Measurements from ENCODE around the gene NR2F6.

GRCh38 chr19:17255150-17255621 lies 9.5 kb upstream of the NR2F6 start:
- TF ChIP-seq ZNF565 (CRISPR knock-in tag; conservative IDR thresholded peaks at IDR 0.05; ENCODE audit: low read depth) (no peak), ZNF70 (CRISPR knock-in tag; IDR thresholded peaks at IDR 0.05) (no peak), ZFP30 (CRISPR knock-in tag; IDR thresholded peaks at IDR 0.05) (no peak), TSHZ2 (CRISPR knock-in tag; IDR thresholded peaks at IDR 0.05) (no peak), TOX (CRISPR knock-in tag; IDR thresholded peaks at IDR 0.05; ENCODE audit: borderline replicate concordance) (no peak), BACH2 (CRISPR knock-in tag; IDR thresholded peaks at IDR 0.05; ENCODE audit: borderline replicate concordance) (no peak), ISL1 (CRISPR knock-in tag; IDR thresholded peaks at IDR 0.05) (no peak), PPARA (CRISPR knock-in tag; IDR thresholded peaks at IDR 0.05; ENCODE audit: borderline replicate concordance) (no peak)
